Endothelial cell (in vitro differentiated cells): ENCODE data around the gene GNG12. TPM values are rescaled to one million over a fixed set of nuclear protein-coding genes. Genes with fewer than 3 reads are reported as not detected.

ENCODE experiments used
- DNase-seq: peaks from one replicate; pipeline ENCODE4 v3.0.0; 2021; ENCODE audit warnings: low spot score
- H3K27ac Mint-ChIP-seq: one replicate; pipeline ENCODE4 v1.8.0; 2021; ENCODE audit warnings: mixed read lengths, inconsistent platforms; ENCODE audit not compliant: unreplicated experiment
- H3K27me3 Mint-ChIP-seq: one replicate; pipeline ENCODE4 v1.8.0; 2021; ENCODE audit warnings: mild to moderate bottlenecking, moderate library complexity, mixed read lengths, inconsistent platforms; ENCODE audit not compliant: unreplicated experiment
- H3K36me3 Mint-ChIP-seq: one replicate; pipeline ENCODE4 v1.8.0; 2021; ENCODE audit warnings: mild to moderate bottlenecking, low read depth, mixed read lengths, inconsistent platforms; ENCODE audit not compliant: unreplicated experiment
- H3K4me1 Mint-ChIP-seq: one replicate; pipeline ENCODE4 v1.8.0; 2021; ENCODE audit warnings: mild to moderate bottlenecking, mixed read lengths, inconsistent platforms; ENCODE audit not compliant: unreplicated experiment
- H3K4me3 Mint-ChIP-seq: one replicate; pipeline ENCODE4 v1.8.0; 2021; ENCODE audit warnings: mild to moderate bottlenecking, mixed read lengths, inconsistent platforms; ENCODE audit not compliant: unreplicated experiment
- H3K9me3 Mint-ChIP-seq: one replicate; pipeline ENCODE4 v1.8.0; 2021; ENCODE audit warnings: mixed read lengths, inconsistent platforms; ENCODE audit not compliant: unreplicated experiment
- CTCF ChIP-seq: fragments of 200-600 bp; sonication (generic); IDR thresholded peaks from one replicate; pipeline ENCODE4 v1.5.0; 2021; ENCODE audit warnings: antibody characterized with exemption; ENCODE audit not compliant: unreplicated experiment
- total RNA-seq: library from RNA; stranded (reverse); fragmentation: NEBNext Ultra II Directional; extraction: Animal tissue kit (Norgen Biotek cat#: 25700); gene quantifications from one replicate; pipeline ENCODE4 v1.2.1, GENCODE V29; 2021; ENCODE audit not compliant: unreplicated experiment

Gene GNG12
- total RNA-seq, 1 donor from 2014 or later = 26.2 TPM

GRCh38 chr1:67755160-67755559, 78.1 kb downstream of the GNG12 start:
- peaks cover 8% of the 10 kb centered on the region for H3K27me3 Mint-ChIP-seq
- H3K4me1 Mint-ChIP-seq = peaks cover 18% of the 10 kb centered on the region
- no peak overlapping the region for H3K27ac Mint-ChIP-seq
- no peak overlapping the region for H3K4me3 Mint-ChIP-seq
- no peak for DNase-seq
- no peaks in the 10 kb centered on the region for H3K36me3 Mint-ChIP-seq
- H3K9me3 Mint-ChIP-seq = no peaks in the 10 kb centered on the region
- TF ChIP-seq CTCF = no peak

GRCh38 chr1:67754526-67754920, 78.7 kb downstream of the GNG12 start:
- no peaks in the 10 kb centered on the region for H3K9me3 Mint-ChIP-seq
- H3K4me3 Mint-ChIP-seq = peak overlapping the region; percentile 2
- DNase-seq = no peak
- no peak overlapping the region for H3K27ac Mint-ChIP-seq
- H3K27me3 Mint-ChIP-seq = peaks cover 8% of the 10 kb centered on the region
- TF ChIP-seq CTCF = no peak
- no peaks in the 10 kb centered on the region for H3K36me3 Mint-ChIP-seq
- H3K4me1 Mint-ChIP-seq = peaks cover 23% of the 10 kb centered on the region

GRCh38 chr1:67753776-67754525, 79.3 kb downstream of the GNG12 start:
- Mint-ChIP-seq H3K27me3 (peaks cover 8% of the 10 kb centered on the region), H3K27ac (no peak overlapping the region), H3K36me3 (no peaks in the 10 kb centered on the region), H3K4me3 (no peak overlapping the region), H3K4me1 (peaks cover 24% of the 10 kb centered on the region), H3K9me3 (no peaks in the 10 kb centered on the region)
- no peak for DNase-seq
- TF ChIP-seq CTCF = no peak

GRCh38 chr1:67752306-67752705, 81.0 kb downstream of the GNG12 start:
- TF ChIP-seq CTCF = no peak
- H3K9me3 Mint-ChIP-seq = no peaks in the 10 kb centered on the region
- H3K36me3 Mint-ChIP-seq = no peaks in the 10 kb centered on the region
- H3K4me1 Mint-ChIP-seq = peaks cover 38% of the 10 kb centered on the region
- H3K4me3 Mint-ChIP-seq = no peak overlapping the region
- peaks cover 8% of the 10 kb centered on the region for H3K27me3 Mint-ChIP-seq
- H3K27ac Mint-ChIP-seq = no peak overlapping the region
- DNase-seq = no peak

GRCh38 chr1:67750691-67751054, 82.6 kb downstream of the GNG12 start:
- H3K4me1 Mint-ChIP-seq = peaks cover 41% of the 10 kb centered on the region
- peaks cover 8% of the 10 kb centered on the region for H3K27me3 Mint-ChIP-seq
- H3K4me3 Mint-ChIP-seq = no peak overlapping the region
- H3K9me3 Mint-ChIP-seq = no peaks in the 10 kb centered on the region
- no peak for TF ChIP-seq CTCF
- no peaks in the 10 kb centered on the region for H3K36me3 Mint-ChIP-seq
- no peak overlapping the region for H3K27ac Mint-ChIP-seq
- DNase-seq = no peak
